OCI-LY3 (cell line): ENCODE results near the gene ARF1.

Source experiments
- CTCF ChIP-seq: fragments of 200-600, 300-600 bp; sonication (generic); IDR thresholded peaks from 2 replicates; pipeline ENCODE4 v1.5.1; 2014; ENCODE audit warnings: antibody characterized with exemption, low read length, low read depth
- EZH2phosphoT487 ChIP-seq: fragments of 200-600 bp; shearing (Covaris generic); IDR thresholded peaks from 2 replicates; pipeline ENCODE4 v1.6.1; 2018; ENCODE audit warnings: antibody characterized with exemption, mixed run types, low read depth

GRCh38 chr1:228101614-228101993 lies 19.1 kb downstream of the ARF1 start:
- TF ChIP-seq CTCF (no peak), EZH2phosphoT487 (no peak)
